GM12878 (cell line): ENCODE results near the gene TRAPPC2. TPM values are rescaled to one million over a fixed set of nuclear protein-coding genes. Genes with fewer than 3 reads are reported as not detected.

ENCODE experiments used
- ATAC-seq: fragments of 200-7000 bp; cut with Tn5 transposase; 3 replicates; pipeline ENCODE4 v1.9.1; 2020; ENCODE audit warnings: mild to moderate bottlenecking, moderate library complexity
- BruUV-seq: library from RNA; stranded (reverse); fragments of 400-500 nt; replicated peaks from 2 replicates; lab custom pipeline; 2021; lab: Mats Ljungman, UMichigan
- CTCF ChIA-PET: fragments of 300-600 bp; sonication (Branson Sonifier 250); formaldehyde crosslinking; extraction: SDS; loops from one replicate; lab custom pipeline; 2021; ENCODE audit warnings: inconsistent platforms; lab: Yijun Ruan, JAX
- POLR2A ChIA-PET: fragments of 350-600 bp; formaldehyde crosslinking; extraction: SDS; loops from one replicate; lab custom pipeline; 2021; ENCODE audit warnings: inconsistent platforms; lab: Charles Lee
- RAD21 ChIA-PET: fragments of 300-600 bp; sonication (Branson Sonifier 250); formaldehyde crosslinking; loops from one replicate; lab custom pipeline; 2023; ENCODE audit warnings: antibody characterized with exemption; ENCODE audit not compliant: unreplicated experiment; lab: Charles Lee
- SMC1A ChIA-PET: fragments of 300-600 bp; sonication (Branson Sonifier 250); formaldehyde crosslinking; loops from one replicate; lab custom pipeline; 2023; ENCODE audit not compliant: unreplicated experiment, uncharacterized antibody; lab: Charles Lee
- DNase-seq: peaks from one replicate; pipeline ENCODE4 v3.0.0-alpha.2; 2011; ENCODE audit warnings: low read depth, low spot score
- FAIRE-seq: peaks from 3 replicates; lab custom pipeline; 2011; peaks lifted over from hg19 to GRCh38; lab: Jason Lieb, UNC
- H2AFZ ChIP-seq: 2 replicates; pipeline ENCODE4 v1.6.0; 2011; ENCODE audit warnings: low read depth, low read length, control low read depth; ENCODE audit not compliant: control insufficient read depth
- H3K27ac ChIP-seq: 2 replicates; pipeline ENCODE4 v1.5.1; 2011; ENCODE audit warnings: control low read depth; ENCODE audit not compliant: control insufficient read depth, insufficient read depth
- H3K27me3 ChIP-seq, 2 experiments: replicated peaks in 1 of 2; 2 replicates each; pipeline versions ENCODE4 v1.6.0 to v1.6.1; 2011; ENCODE audit warnings: low read length in 1 of 2; ENCODE audit not compliant: control insufficient read depth in 2 of 2, insufficient read depth in 2 of 2
- H3K36me3 ChIP-seq, 2 experiments: 2 replicates each; pipeline ENCODE4 v1.5.1; 2011; ENCODE audit warnings: low read length in 1 of 2; ENCODE audit not compliant: control insufficient read depth in 2 of 2, insufficient read depth in 2 of 2
- H3K4me1 ChIP-seq: 2 replicates; pipeline ENCODE4 v1.6.1; 2011; ENCODE audit warnings: mild to moderate bottlenecking, low read length, moderate library complexity, mixed read lengths; ENCODE audit not compliant: control insufficient read depth, insufficient read depth
- H3K4me2 ChIP-seq: 2 replicates; pipeline ENCODE4 v1.6.0; 2011; ENCODE audit warnings: control low read depth; ENCODE audit not compliant: control insufficient read depth, insufficient read depth
- H3K4me3 ChIP-seq: fragments of 200-600 bp; sonication (generic); 2 replicates; pipeline ENCODE4 v1.5.1; 2016
- H3K79me2 ChIP-seq: 2 replicates; pipeline ENCODE4 v1.6.0; 2011; ENCODE audit warnings: low read length; ENCODE audit not compliant: control insufficient read depth, insufficient read depth
- H3K9ac ChIP-seq: 2 replicates; pipeline ENCODE4 v1.8.0; 2011; ENCODE audit warnings: low read length, control low read depth, mixed read lengths; ENCODE audit not compliant: control insufficient read depth, insufficient read depth
- H3K9me3 ChIP-seq: replicated peaks from 3 replicates; pipeline ENCODE4 v1.5.1; 2011; ENCODE audit warnings: mild to moderate bottlenecking, low read length; ENCODE audit not compliant: control insufficient read depth, insufficient read depth
- H4K20me1 ChIP-seq: 2 replicates; pipeline ENCODE4 v1.6.0; 2011; ENCODE audit not compliant: control insufficient read depth, insufficient read depth
- ASH2L ChIP-seq: fragments of 300-600, 200-600 bp; sonication (generic); IDR thresholded peaks from 2 replicates; pipeline ENCODE4 v1.6.1; 2017; ENCODE audit warnings: low read depth, mild to moderate bottlenecking, borderline replicate concordance
- ESRRA ChIP-seq: IDR thresholded peaks from 2 replicates; pipeline ENCODE4 v1.6.1; 2012; ENCODE audit warnings: mild to moderate bottlenecking, low read length, improper control_type of control experiment
- GATAD2B ChIP-seq: fragments of 450-650 bp; conservative IDR thresholded peaks from 2 replicates; pipeline ENCODE4 v1.6.1; 2017; ENCODE audit warnings: low read depth, mild to moderate bottlenecking, moderate library complexity
- KLF5 ChIP-seq: fragments of 450-650 bp; IDR thresholded peaks from 2 replicates; pipeline ENCODE4 v1.6.1; 2014; ENCODE audit warnings: mild to moderate bottlenecking; ENCODE audit not compliant: partially characterized antibody
- LARP7 ChIP-seq: fragments of 450-650 bp; IDR thresholded peaks from 2 replicates; pipeline ENCODE4 v1.6.1; 2017; ENCODE audit warnings: mild to moderate bottlenecking
- NRF1 ChIP-seq: conservative IDR thresholded peaks from 2 replicates; pipeline ENCODE4 v1.6.1; 2011; ENCODE audit warnings: mild to moderate bottlenecking, low read depth, low read length, improper control_type of control experiment
- RAD21 ChIP-seq: IDR thresholded peaks from 2 replicates; pipeline ENCODE4 v1.6.1; 2011; ENCODE audit warnings: mild to moderate bottlenecking, low read depth, low read length, moderate library complexity; ENCODE audit not compliant: insufficient read depth
- RAD51 ChIP-seq: fragments of 450-650 bp; IDR thresholded peaks from 2 replicates; pipeline ENCODE4 v1.6.1; 2016; ENCODE audit warnings: moderate library complexity, mild to moderate bottlenecking, inconsistent platforms
- RB1 ChIP-seq: fragments of 450-650 bp; formaldehyde crosslinking; IDR thresholded peaks from 2 replicates; pipeline ENCODE4 v1.6.1; 2017; ENCODE audit warnings: mild to moderate bottlenecking, borderline replicate concordance
- RBBP5 ChIP-seq: fragments of 200-600 bp; sonication (generic); conservative IDR thresholded peaks from 2 replicates; pipeline ENCODE4 v1.6.1; 2016
- SREBF1 ChIP-seq: IDR thresholded peaks from 2 replicates; pipeline ENCODE4 v1.6.1; 2012; ENCODE audit warnings: mild to moderate bottlenecking, low read length
- SREBF2 ChIP-seq: IDR thresholded peaks from 2 replicates; pipeline ENCODE4 v1.6.1; 2012; ENCODE audit warnings: mild to moderate bottlenecking, low read length
- YBX1 ChIP-seq: fragments of 450-650 bp; IDR thresholded peaks from 2 replicates; pipeline ENCODE4 v1.6.1; 2016; ENCODE audit warnings: antibody characterized with exemption
- ZNF274 ChIP-seq: IDR thresholded peaks from one replicate; pipeline ENCODE4 v1.8.0; 2011; ENCODE audit not compliant: insufficient read length, insufficient read depth
- WGBS: methylation state at CpG from one replicate; pipeline ENCODE4 v1.1.6; 2016; ENCODE audit warnings: low lambda C conversion rate; ENCODE audit not compliant: insufficient replicate concordance, insufficient coverage; ENCODE audit errors: missing lambda C conversion rate; 5-methylcytosine and 5-hydroxymethylcytosine counted together
- in situ Hi-C: fragments of 300-500 bp; cut with MboI; formaldehyde crosslinking; loops from 9 replicates; pipeline ENCODE4 v1.14.3; 2018; ENCODE audit warnings: mixed read lengths
- intact Hi-C: fragments of 100-400 bp; cut with micrococcal nuclease; formaldehyde crosslinking; loops from one replicate; pipeline ENCODE4 v1.14.2; 2022; ENCODE audit not compliant: unreplicated experiment
- polyA plus RNA-seq, 11 experiments: library from polyadenylated mRNA; depleted of rRNA in 4 of 11; unstranded in 6 of 11; stranded (reverse) in 5 of 11; fragments of >200 nt; fragmentation: Nextera tagmentation in 4 of 11; fragmentation: Illumina TruSeq in 1 of 11; extraction: Ambion mirVana in 4 of 11; extraction: Trizol in 1 of 11; gene quantifications; 1 replicate in 1 of 11; 2 replicates in 10 of 11; pipeline versions ENCODE4 v1.2.1 to v1.2.3, GENCODE V29; 2011 to 2016; ENCODE audit warnings: inconsistent platforms in 2 of 11, missing spikeins in 2 of 11, low read depth in 1 of 11
- total RNA-seq, 4 experiments: library from RNA; depleted of rRNA in 3 of 4; stranded (reverse); fragments of >200 nt in 3 of 4; fragmentation: Illumina TruSeq in 1 of 4; extraction: Trizol in 1 of 4; gene quantifications; 2 replicates each; pipeline versions ENCODE4 v1.2.1 to v1.2.3, GENCODE V29; 2013 to 2021
- TF ChIP-seq, protein P1 (sequence below): fragments of 450-650 bp; IDR thresholded peaks from 2 replicates; pipeline ENCODE4 v1.6.1; 2017; ENCODE audit warnings: mild to moderate bottlenecking, moderate library complexity
- TF ChIP-seq, protein P2 (sequence below): IDR thresholded peaks from 2 replicates; pipeline ENCODE4 v1.6.1; 2011; ENCODE audit warnings: mild to moderate bottlenecking, low read depth, low read length, moderate library complexity; ENCODE audit not compliant: insufficient replicate concordance
- TF ChIP-seq, protein P3 (sequence below): fragments of 450-650 bp; IDR thresholded peaks from 2 replicates; pipeline ENCODE4 v1.6.1; 2016; ENCODE audit warnings: mild to moderate bottlenecking, moderate library complexity, borderline replicate concordance

The TRAPPC2 gene
- total and polyA plus RNA-seq, 10 of the 15 experiments (the other 5 are each of a cell fraction or from before 2014, with no cell fraction given), result 12.4 to 28.4 (median 21.3) TPM

DNA sequence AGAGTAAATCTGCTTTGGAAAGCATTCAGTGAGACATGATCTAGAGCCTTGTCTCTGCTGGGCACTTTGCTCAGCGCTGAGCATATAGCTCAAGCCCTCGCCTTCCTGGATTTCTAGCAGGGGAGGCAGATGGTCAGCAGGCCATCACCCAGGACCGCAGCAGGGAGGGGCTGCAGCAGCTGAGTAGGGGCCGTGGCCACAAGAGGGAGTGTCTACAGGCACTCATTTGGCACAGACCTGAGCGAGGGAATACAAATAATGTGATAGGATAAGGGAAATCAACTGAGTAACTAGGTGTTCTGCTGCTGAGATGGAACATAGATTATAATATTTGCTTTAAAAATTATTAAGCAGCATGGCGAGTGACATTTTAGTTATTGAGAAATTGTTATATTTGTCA is 30.3 kb upstream of the TRAPPC2 start:
- ChIA-PET SMC1A (interaction anchor here (0.6 to 1.8 kb wide), 6 partner anchors 10 to 106 kb away, joined by 3 to 5 read pairs (median 4); no protein-coding TSS in a partner anchor), POLR2A (no interaction called here), CTCF (interaction anchor here (1.2 to 9.0 kb wide), 2 partner anchors 15 to 27 kb away, joined by 3 to 95 read pairs; no protein-coding TSS in a partner anchor), RAD21 (no interaction called here)
- BruUV-seq, result no TSS peak
- DNase-seq (no peak), FAIRE-seq (no peak), ATAC-seq (no peak)
- Histone ChIP-seq H3K27me3 (no peaks in the 10 kb centered on the region), H3K4me3 (no peak overlapping the region), H2AFZ (no peak overlapping the region), H3K36me3 (peaks cover 0 to 13% of the 10 kb centered on the region in 2 experiments; a peak in 3 of 4 replicates), H3K9me3 (no peaks in the 10 kb centered on the region), H3K27ac (no peak overlapping the region), H3K9ac (no peak overlapping the region), H4K20me1 (no peaks in the 10 kb centered on the region), H3K4me2 (no peak overlapping the region), H3K4me1 (peaks cover 14% of the 10 kb centered on the region), H3K79me2 (no peaks in the 10 kb centered on the region)
- intact Hi-C loops, result no loop called here
- TF ChIP-seq RAD21, result no peak
- TF ChIP-seq RAD51, result no peak
- TF ChIP-seq NRF1, result no peak
- TF ChIP-seq, protein P1, sequence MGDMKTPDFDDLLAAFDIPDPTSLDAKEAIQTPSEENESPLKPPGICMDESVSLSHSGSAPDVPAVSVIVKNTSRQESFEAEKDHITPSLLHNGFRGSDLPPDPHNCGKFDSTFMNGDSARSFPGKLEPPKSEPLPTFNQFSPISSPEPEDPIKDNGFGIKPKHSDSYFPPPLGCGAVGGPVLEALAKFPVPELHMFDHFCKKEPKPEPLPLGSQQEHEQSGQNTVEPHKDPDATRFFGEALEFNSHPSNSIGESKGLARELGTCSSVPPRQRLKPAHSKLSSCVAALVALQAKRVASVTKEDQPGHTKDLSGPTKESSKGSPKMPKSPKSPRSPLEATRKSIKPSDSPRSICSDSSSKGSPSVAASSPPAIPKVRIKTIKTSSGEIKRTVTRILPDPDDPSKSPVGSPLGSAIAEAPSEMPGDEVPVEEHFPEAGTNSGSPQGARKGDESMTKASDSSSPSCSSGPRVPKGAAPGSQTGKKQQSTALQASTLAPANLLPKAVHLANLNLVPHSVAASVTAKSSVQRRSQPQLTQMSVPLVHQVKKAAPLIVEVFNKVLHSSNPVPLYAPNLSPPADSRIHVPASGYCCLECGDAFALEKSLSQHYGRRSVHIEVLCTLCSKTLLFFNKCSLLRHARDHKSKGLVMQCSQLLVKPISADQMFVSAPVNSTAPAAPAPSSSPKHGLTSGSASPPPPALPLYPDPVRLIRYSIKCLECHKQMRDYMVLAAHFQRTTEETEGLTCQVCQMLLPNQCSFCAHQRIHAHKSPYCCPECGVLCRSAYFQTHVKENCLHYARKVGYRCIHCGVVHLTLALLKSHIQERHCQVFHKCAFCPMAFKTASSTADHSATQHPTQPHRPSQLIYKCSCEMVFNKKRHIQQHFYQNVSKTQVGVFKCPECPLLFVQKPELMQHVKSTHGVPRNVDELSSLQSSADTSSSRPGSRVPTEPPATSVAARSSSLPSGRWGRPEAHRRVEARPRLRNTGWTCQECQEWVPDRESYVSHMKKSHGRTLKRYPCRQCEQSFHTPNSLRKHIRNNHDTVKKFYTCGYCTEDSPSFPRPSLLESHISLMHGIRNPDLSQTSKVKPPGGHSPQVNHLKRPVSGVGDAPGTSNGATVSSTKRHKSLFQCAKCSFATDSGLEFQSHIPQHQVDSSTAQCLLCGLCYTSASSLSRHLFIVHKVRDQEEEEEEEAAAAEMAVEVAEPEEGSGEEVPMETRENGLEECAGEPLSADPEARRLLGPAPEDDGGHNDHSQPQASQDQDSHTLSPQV, result no peak
- TF ChIP-seq, protein P2, sequence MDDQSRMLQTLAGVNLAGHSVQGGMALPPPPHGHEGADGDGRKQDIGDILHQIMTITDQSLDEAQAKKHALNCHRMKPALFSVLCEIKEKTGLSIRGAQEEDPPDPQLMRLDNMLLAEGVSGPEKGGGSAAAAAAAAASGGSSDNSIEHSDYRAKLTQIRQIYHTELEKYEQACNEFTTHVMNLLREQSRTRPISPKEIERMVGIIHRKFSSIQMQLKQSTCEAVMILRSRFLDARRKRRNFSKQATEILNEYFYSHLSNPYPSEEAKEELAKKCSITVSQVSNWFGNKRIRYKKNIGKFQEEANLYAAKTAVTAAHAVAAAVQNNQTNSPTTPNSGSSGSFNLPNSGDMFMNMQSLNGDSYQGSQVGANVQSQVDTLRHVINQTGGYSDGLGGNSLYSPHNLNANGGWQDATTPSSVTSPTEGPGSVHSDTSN, result no peak
- TF ChIP-seq SREBF2, result no peak
- no peak for TF ChIP-seq YBX1
- TF ChIP-seq ZNF274, result no peak
- TF ChIP-seq ASH2L, result no peak
- TF ChIP-seq, protein P3, sequence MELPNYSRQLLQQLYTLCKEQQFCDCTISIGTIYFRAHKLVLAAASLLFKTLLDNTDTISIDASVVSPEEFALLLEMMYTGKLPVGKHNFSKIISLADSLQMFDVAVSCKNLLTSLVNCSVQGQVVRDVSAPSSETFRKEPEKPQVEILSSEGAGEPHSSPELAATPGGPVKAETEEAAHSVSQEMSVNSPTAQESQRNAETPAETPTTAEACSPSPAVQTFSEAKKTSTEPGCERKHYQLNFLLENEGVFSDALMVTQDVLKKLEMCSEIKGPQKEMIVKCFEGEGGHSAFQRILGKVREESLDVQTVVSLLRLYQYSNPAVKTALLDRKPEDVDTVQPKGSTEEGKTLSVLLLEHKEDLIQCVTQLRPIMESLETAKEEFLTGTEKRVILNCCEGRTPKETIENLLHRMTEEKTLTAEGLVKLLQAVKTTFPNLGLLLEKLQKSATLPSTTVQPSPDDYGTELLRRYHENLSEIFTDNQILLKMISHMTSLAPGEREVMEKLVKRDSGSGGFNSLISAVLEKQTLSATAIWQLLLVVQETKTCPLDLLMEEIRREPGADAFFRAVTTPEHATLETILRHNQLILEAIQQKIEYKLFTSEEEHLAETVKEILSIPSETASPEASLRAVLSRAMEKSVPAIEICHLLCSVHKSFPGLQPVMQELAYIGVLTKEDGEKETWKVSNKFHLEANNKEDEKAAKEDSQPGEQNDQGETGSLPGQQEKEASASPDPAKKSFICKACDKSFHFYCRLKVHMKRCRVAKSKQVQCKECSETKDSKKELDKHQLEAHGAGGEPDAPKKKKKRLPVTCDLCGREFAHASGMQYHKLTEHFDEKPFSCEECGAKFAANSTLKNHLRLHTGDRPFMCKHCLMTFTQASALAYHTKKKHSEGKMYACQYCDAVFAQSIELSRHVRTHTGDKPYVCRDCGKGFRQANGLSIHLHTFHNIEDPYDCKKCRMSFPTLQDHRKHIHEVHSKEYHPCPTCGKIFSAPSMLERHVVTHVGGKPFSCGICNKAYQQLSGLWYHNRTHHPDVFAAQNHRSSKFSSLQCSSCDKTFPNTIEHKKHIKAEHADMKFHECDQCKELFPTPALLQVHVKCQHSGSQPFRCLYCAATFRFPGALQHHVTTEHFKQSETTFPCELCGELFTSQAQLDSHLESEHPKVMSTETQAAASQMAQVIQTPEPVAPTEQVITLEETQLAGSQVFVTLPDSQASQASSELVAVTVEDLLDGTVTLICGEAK, result no peak
- TF ChIP-seq LARP7, result no peak
- TF ChIP-seq ESRRA, result no peak
- TF ChIP-seq RB1, result no peak
- no peak for TF ChIP-seq KLF5
- TF ChIP-seq SREBF1, result no peak
- TF ChIP-seq GATAD2B, result no peak
- TF ChIP-seq RBBP5, result no peak
- WGBS, result 86% methylated on average over 6 of the region's 6 CpGs
- in situ Hi-C loops, result no loop called here
